Nucleus accumbens (tissue), 56 donors: Measurements from ENCODE around the gene PSMD5.

ENCODE experiments used
- DNase-seq, 56 donors: peaks; one replicate each; lab custom pipeline; 2025; lab: John Stamatoyannopoulos, UW

PSMD5 gene

DNA sequence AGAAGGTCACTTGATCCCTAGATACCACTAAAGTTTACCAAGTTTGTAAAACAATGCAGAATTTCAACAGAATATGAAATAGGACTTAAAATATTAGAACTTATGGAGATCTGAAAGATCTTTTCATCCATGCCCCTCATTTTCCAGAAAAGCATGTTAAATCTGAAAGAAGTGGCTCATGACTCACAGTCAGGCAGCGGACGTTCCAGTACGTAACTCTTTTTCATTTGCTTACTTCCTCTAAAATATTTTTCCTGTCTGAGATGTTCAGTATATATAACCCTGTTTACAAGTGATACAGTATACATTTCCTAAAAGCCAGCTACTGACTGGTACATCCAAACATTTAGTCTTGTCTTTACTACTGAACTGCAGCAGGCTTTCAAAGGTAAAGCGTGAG, 71.8 kb downstream of the PSMD5 start:
- no peak for DNase-seq

DNA sequence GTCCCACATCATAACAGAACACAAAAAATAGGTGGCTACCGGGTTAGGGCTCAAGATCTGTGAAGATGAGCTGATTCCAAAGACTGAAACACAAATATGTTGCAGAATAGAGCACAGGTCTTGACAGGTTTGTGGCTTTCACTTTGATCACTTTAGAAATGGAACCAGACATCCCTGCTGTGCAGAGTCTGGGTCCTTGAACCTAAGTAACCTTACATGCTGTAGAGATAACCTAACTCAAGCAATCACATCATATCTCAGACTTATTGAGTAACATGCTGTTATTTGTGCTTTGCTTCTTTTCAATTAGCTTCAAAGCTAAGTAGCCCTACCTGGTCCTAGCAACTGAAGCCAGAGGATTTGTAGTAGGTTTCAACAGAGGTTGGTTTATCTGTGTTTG, 73.8 kb downstream of the PSMD5 start:
- no peak for DNase-seq

GRCh38 chr9:120768247-120768646, 74.5 kb downstream of the PSMD5 start:
- no peak for DNase-seq

DNA sequence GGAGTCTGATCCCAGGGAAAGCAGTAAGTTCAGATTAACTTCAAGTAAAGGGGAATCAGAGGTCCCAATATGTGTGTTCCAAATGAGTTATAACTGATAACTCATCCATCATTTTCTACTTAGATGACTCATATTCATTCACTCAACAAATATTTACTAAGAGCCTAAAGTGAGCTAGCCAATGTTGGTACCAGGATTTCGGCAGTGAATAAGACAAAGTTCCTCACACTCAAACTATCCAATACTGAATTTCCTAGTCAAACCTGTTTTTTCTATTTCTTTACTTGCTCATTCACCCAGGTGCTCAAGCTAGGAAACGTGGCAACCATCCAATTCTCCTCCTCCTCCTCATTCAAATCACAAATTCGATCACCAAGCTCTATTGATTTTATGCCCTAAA, 75.3 kb downstream of the PSMD5 start:
- no peak for DNase-seq
